HCT116 (cell line): ENCODE data around the gene OR2B6. TPM values are rescaled to one million over a fixed set of nuclear protein-coding genes. Genes with fewer than 3 reads are reported as not detected.
"Not testable (repeated sequence)": the region's sequence is repeated elsewhere in the genome, so short reads cannot be mapped to it uniquely, and the experiment has no call there.

Experiments used
- ATAC-seq: fragments of 200-7000 bp; cut with Tn5 transposase; 2 replicates; pipeline ENCODE4 v1.9.1; 2020; ENCODE audit warnings: mild to moderate bottlenecking, moderate library complexity
- BruUV-seq: library from RNA; stranded (reverse); fragments of 400-500 nt; replicated peaks from 2 replicates; lab custom pipeline; 2021; lab: Mats Ljungman, UMichigan
- CTCF ChIA-PET: fragments of 300-600 bp; sonication (Branson Sonifier 250); formaldehyde crosslinking; loops from one replicate; lab custom pipeline; 2021; ENCODE audit warnings: antibody characterized with exemption; lab: Charles Lee
- POLR2A ChIA-PET: fragments of 300-600, 350-600 bp; sonication (Branson Sonifier 250); formaldehyde crosslinking; loops from one replicate; lab custom pipeline; 2021; ENCODE audit warnings: antibody characterized with exemption; lab: Charles Lee
- RAD21 ChIA-PET, 2 experiments: fragments of 300-600 bp; sonication (Branson Sonifier 250); formaldehyde crosslinking; loops; one replicate each; lab custom pipeline; 2023; ENCODE audit warnings: low total read pairs in 2 of 2; ENCODE audit not compliant: uncharacterized antibody in 2 of 2, unreplicated experiment in 2 of 2, low non-redundant PET in 1 of 2; lab: Charles Lee
- DNase-seq: peaks from one replicate; pipeline ENCODE4 v3.0.0-alpha.2; 2010; ENCODE audit warnings: low read depth, low spot score
- H2AFZ ChIP-seq: fragments of 200-600 bp; shearing (Covaris generic), sonication (generic); 2 replicates; pipeline ENCODE4 v1.6.1; 2017; ENCODE audit warnings: low read depth, mixed run types, mixed read lengths, antibody characterized with exemption, low read length; ENCODE audit not compliant: poor library complexity, severe bottlenecking
- H3K27ac ChIP-seq: 2 replicates; pipeline ENCODE4 v1.5.1; 2012; ENCODE audit warnings: low read depth, low read length
- H3K27me3 ChIP-seq: fragments of 200-600 bp; sonication (generic); 2 replicates; pipeline ENCODE4 v1.6.1; 2016; ENCODE audit warnings: mixed run types, low read length, mixed read lengths; ENCODE audit not compliant: insufficient read depth
- H3K36me3 ChIP-seq, 2 experiments: fragments of 200-500 bp in 1 of 2; fragments of 200-600 bp in 1 of 2; sonication (Bioruptor generic) in 1 of 2; sonication (generic) in 1 of 2; 2 replicates each; pipeline versions ENCODE4 v1.5.1 to v1.6.1; 2014 to 2016; ENCODE audit warnings: low read length in 2 of 2, inconsistent platforms in 1 of 2, mixed read lengths in 1 of 2, mixed run types in 1 of 2; ENCODE audit not compliant: insufficient read depth in 2 of 2, control insufficient read depth in 1 of 2
- H3K4me1 ChIP-seq, 2 experiments: fragments of 200-600 bp in 1 of 2; sonication (generic) in 1 of 2; 2 replicates each; pipeline versions ENCODE4 v1.5.1 to v1.6.1; 2012 to 2017; ENCODE audit warnings: low read length in 2 of 2, inconsistent platforms in 1 of 2, mild to moderate bottlenecking in 1 of 2, mixed read lengths in 1 of 2, mixed run types in 1 of 2, moderate library complexity in 1 of 2; ENCODE audit not compliant: insufficient read depth in 2 of 2, control insufficient read depth in 1 of 2
- H3K4me2 ChIP-seq: fragments of 200-600 bp; sonication (generic); 2 replicates; pipeline ENCODE4 v1.6.1; 2017; ENCODE audit warnings: mixed run types, low read length, mixed read lengths
- H3K4me3 ChIP-seq, 2 experiments: fragments of 200-600 bp in 1 of 2; sonication (generic) in 1 of 2; replicated peaks in 1 of 2; 2 replicates each; pipeline ENCODE4 v1.5.1; 2011 to 2016; ENCODE audit warnings: low read length in 2 of 2, control low read depth in 1 of 2, low read depth in 1 of 2, mild to moderate bottlenecking in 1 of 2, mixed read lengths in 1 of 2, mixed run types in 1 of 2
- H3K79me2 ChIP-seq: fragments of 200-600 bp; sonication (generic); 2 replicates; pipeline ENCODE4 v1.6.1; 2017; ENCODE audit warnings: mild to moderate bottlenecking, mixed run types, low read length, moderate library complexity, mixed read lengths; ENCODE audit not compliant: insufficient read depth
- H3K9ac ChIP-seq: fragments of 200-600 bp; sonication (generic); 2 replicates; pipeline ENCODE4 v1.6.1; 2016; ENCODE audit warnings: low read length, mixed read lengths
- H3K9me2 ChIP-seq: fragments of 200-600 bp; sonication (generic), shearing (Covaris generic); 2 replicates; pipeline ENCODE4 v1.6.1; 2017; ENCODE audit warnings: mixed run types, mild to moderate bottlenecking, moderate library complexity; ENCODE audit not compliant: insufficient read depth
- H3K9me3 ChIP-seq, 2 experiments: fragments of 200-500 bp in 1 of 2; fragments of 200-600 bp in 1 of 2; sonication (Bioruptor generic) in 1 of 2; sonication (generic) in 1 of 2; 2 replicates each; pipeline ENCODE4 v1.6.1; 2014 to 2017; ENCODE audit warnings: low read length in 2 of 2, mixed read lengths in 2 of 2, inconsistent platforms in 1 of 2, low read depth in 1 of 2, mild to moderate bottlenecking in 1 of 2, mixed run types in 1 of 2, moderate library complexity in 1 of 2; ENCODE audit not compliant: control insufficient read depth in 1 of 2, insufficient read depth in 1 of 2
- H4K20me1 ChIP-seq: fragments of 200-600 bp; sonication (generic), shearing (Covaris generic); 2 replicates; pipeline ENCODE4 v1.6.1; 2017; ENCODE audit warnings: mixed run types, mild to moderate bottlenecking, moderate library complexity; ENCODE audit not compliant: insufficient read depth
- CBX3 ChIP-seq: IDR thresholded peaks from 2 replicates; pipeline ENCODE4 v1.6.1; 2012; ENCODE audit warnings: low read depth
- CTCF ChIP-seq, 3 experiments: fragments of 200-600 bp in 1 of 3; sonication (generic) in 1 of 3; IDR thresholded peaks in 2 of 3; conservative IDR thresholded peaks in 1 of 3; 2 replicates each; pipeline ENCODE4 v1.5.1; 2012 to 2017; ENCODE audit warnings: low read depth in 2 of 3, low read length in 2 of 3, antibody characterized with exemption in 1 of 3, borderline replicate concordance in 1 of 3, control low read depth in 1 of 3, mild to moderate bottlenecking in 1 of 3, mixed read lengths in 1 of 3, mixed run types in 1 of 3, moderate library complexity in 1 of 3; ENCODE audit not compliant: insufficient read depth in 1 of 3
- EZH2 ChIP-seq: fragments of 200-600 bp; sonication (generic); IDR thresholded peaks from 2 replicates; pipeline ENCODE4 v1.6.1; 2017; ENCODE audit warnings: antibody characterized with exemption, mixed run types
- JUND ChIP-seq: IDR thresholded peaks from 2 replicates; pipeline ENCODE4 v1.6.1; 2012
- YY1 ChIP-seq: IDR thresholded peaks from 2 replicates; pipeline ENCODE4 v1.6.1; 2011; ENCODE audit warnings: low read length, low read depth, moderate library complexity, mild to moderate bottlenecking; ENCODE audit not compliant: insufficient replicate concordance; ENCODE audit errors: extremely low read depth
- intact Hi-C: fragments of 100-400 bp; cut with micrococcal nuclease; formaldehyde crosslinking; loops from 2 replicates; pipeline ENCODE4 v1.10.0; 2022
- total RNA-seq: library from RNA; stranded (reverse); gene quantifications from one replicate; pipeline ENCODE4 v1.2.1, GENCODE V29; 2021; ENCODE audit not compliant: unreplicated experiment
- TF ChIP-seq, protein P1 (sequence below): IDR thresholded peaks from 2 replicates; pipeline ENCODE4 v1.6.1; 2012

Gene OR2B6
- total RNA-seq, 1 experiment from 2014 or later: 0.25 TPM

- POLR2A ChIA-PET, H3K9me3 ChIP-seq, H3K9me2 ChIP-seq, H3K4me3 ChIP-seq, RAD21 ChIA-PET, ATAC-seq, intact Hi-C loops, H4K20me1 ChIP-seq, H3K36me3 ChIP-seq, H3K79me2 ChIP-seq, BruUV-seq, DNase-seq, H3K4me2 ChIP-seq, H3K27ac ChIP-seq, CTCF ChIA-PET, H2AFZ ChIP-seq, H3K9ac ChIP-seq, H3K4me1 ChIP-seq, H3K27me3 ChIP-seq: not testable (repeated sequence)
These were observed 27.1 kb upstream of the OR2B6 start for GRCh38 chr6:27929930-27930329.

DNA sequence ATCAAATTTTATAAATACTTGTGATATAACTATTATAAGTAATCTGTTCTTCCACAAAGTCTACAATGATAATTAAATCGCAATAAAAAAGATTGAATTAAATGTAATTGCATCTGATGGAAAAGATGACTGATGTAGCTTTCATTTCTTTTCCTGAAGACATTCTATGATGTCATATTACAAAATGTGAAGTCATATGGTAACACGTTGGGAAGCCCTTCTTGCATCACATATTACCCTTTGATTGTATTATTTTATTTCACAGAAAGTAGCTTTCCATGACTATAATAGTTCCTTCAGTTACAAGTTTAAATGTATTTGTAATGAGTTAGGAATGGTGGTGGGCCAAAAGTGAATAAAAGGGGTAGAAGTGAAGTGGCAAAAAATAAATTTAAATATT is 25.8 kb upstream of the OR2B6 start:
- no peak overlapping the region for H3K27ac ChIP-seq
- BruUV-seq: no TSS peak
- H3K27me3 ChIP-seq: no peaks in the 10 kb centered on the region
- H3K36me3 ChIP-seq: no peaks in the 10 kb centered on the region
- no peaks in the 10 kb centered on the region for H3K9me2 ChIP-seq
- no peak overlapping the region for H3K4me2 ChIP-seq
- ChIA-PET POLR2A (no interaction called here), CTCF (no interaction called here), RAD21 (no interaction called here)
- DNase-seq (no peak), ATAC-seq (no peak)
- H3K9ac ChIP-seq: no peak overlapping the region
- no peaks in the 10 kb centered on the region for H3K4me1 ChIP-seq
- H2AFZ ChIP-seq: no peak overlapping the region
- intact Hi-C loops: no loop called here
- no peak overlapping the region for H3K4me3 ChIP-seq
- no peaks in the 10 kb centered on the region for H4K20me1 ChIP-seq
- no peaks in the 10 kb centered on the region for H3K9me3 ChIP-seq
- H3K79me2 ChIP-seq: no peaks in the 10 kb centered on the region
- TF ChIP-seq EZH2 (no peak), YY1 (no peak), CTCF (IDR thresholded peaks at IDR 0.05 in 2 of 3, conservative IDR thresholded peaks at IDR 0.05 in 1 of 3; ENCODE audit: borderline replicate concordance in 1 of 3, insufficient read depth in 1 of 3, low read depth in 2 of 3, low read length in 2 of 3) (no peak), CBX3 (no peak), JUND (no peak)
- TF ChIP-seq, protein P1, sequence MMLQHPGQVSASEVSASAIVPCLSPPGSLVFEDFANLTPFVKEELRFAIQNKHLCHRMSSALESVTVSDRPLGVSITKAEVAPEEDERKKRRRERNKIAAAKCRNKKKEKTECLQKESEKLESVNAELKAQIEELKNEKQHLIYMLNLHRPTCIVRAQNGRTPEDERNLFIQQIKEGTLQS: no peak
